Ectodermal cell (in vitro differentiated cells): ENCODE data around the gene GLS.

Experiments
- H3K27ac ChIP-seq: 2 replicates; pipeline ENCODE4 v1.7.0; 2013; ENCODE audit warnings: mild to moderate bottlenecking, low read depth, low read length; ENCODE audit not compliant: insufficient read depth, poor library complexity, severe bottlenecking
- H3K27me3 ChIP-seq: 2 replicates; pipeline ENCODE4 v1.7.0; 2013; ENCODE audit warnings: mild to moderate bottlenecking, low read length; ENCODE audit not compliant: insufficient read depth, control insufficient read depth, poor library complexity, severe bottlenecking
- H3K36me3 ChIP-seq: one replicate; pipeline ENCODE4 v1.7.0; 2013; ENCODE audit warnings: low read length; ENCODE audit not compliant: control insufficient read depth, insufficient read depth
- H3K4me1 ChIP-seq: one replicate; pipeline ENCODE4 v1.7.0; 2013; ENCODE audit warnings: low read length; ENCODE audit not compliant: control insufficient read depth, insufficient read depth
- H3K4me3 ChIP-seq: 2 replicates; pipeline ENCODE4 v1.7.0; 2013; ENCODE audit warnings: low read depth, low read length, control low read depth; ENCODE audit not compliant: insufficient read depth
- H3K9me3 ChIP-seq: 2 replicates; pipeline ENCODE4 v1.7.0; 2013; ENCODE audit warnings: mild to moderate bottlenecking, low read length, moderate library complexity; ENCODE audit not compliant: control insufficient read depth
- WGBS, 2 experiments: methylation state at CpG; one replicate each; pipeline ENCODE4 v1.1.7; 2013; ENCODE audit warnings: missing lambda C conversion rate in 2 of 2; 5-methylcytosine and 5-hydroxymethylcytosine counted together

The GLS gene

GRCh38 chr2:190965580-190966222 lies 85.1 kb downstream of the GLS start:
- no peaks in the 10 kb centered on the region for H3K4me1 ChIP-seq
- peaks cover 8% of the 10 kb centered on the region for H3K36me3 ChIP-seq
- 96% methylated on average over 2 of the region's 2 CpGs for WGBS, 2 experiments
- H3K27ac ChIP-seq = no peak overlapping the region
- no peaks in the 10 kb centered on the region for H3K9me3 ChIP-seq
- H3K4me3 ChIP-seq = no peak overlapping the region
- H3K27me3 ChIP-seq = no peaks in the 10 kb centered on the region

- Histone ChIP-seq H3K27ac (no peak overlapping the region), H3K27me3 (no peaks in the 10 kb centered on the region), H3K4me1 (no peaks in the 10 kb centered on the region), H3K4me3 (no peak overlapping the region), H3K9me3 (no peaks in the 10 kb centered on the region), H3K36me3 (peaks cover 19% of the 10 kb centered on the region)
- 96% methylated on average over 2 of the region's 2 CpGs; no CpG with 5 or more reads in 1 of the 2 experiments for WGBS, 2 experiments
Measured at GRCh38 chr2:190968522-190968921, 87.9 kb downstream of the GLS start.

GRCh38 chr2:190970160-190970559 lies 89.5 kb downstream of the GLS start:
- no peak overlapping the region for H3K27ac ChIP-seq
- no peaks in the 10 kb centered on the region for H3K27me3 ChIP-seq
- no peaks in the 10 kb centered on the region for H3K4me1 ChIP-seq
- peaks cover 24% of the 10 kb centered on the region for H3K36me3 ChIP-seq
- WGBS, 2 experiments = 96 to 99% methylated on average over 3 of the region's 3 CpGs
- H3K4me3 ChIP-seq = no peak overlapping the region
- no peaks in the 10 kb centered on the region for H3K9me3 ChIP-seq

DNA sequence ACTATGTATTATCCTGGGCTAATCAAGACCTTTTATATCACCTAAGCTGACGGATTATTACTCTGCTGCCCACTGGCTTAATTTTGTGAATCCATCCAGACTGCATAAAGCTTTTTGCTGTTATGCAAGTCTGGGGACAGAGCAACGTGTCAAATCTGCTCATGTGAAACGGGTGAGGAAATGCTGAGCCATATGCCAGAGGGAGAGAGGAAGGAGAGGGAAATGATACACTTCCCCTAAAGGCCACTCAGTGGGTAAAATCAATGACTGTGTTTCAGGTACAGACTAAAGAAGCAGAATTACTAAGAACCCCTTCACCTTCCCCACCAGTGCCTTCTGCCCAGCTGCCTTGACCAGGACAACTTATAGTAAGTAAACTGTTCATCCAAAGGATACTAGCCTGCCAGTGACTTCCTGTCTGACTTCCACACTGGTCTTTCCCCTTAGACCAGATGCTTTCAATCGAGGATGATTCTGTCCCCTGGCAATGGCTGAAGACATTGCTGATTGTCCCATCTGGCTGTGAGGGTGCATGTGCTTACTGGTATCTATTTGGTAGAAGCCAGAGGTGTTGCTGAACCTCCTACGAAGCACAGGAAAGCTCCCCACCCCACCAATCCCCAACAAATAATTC lies 90.4 kb downstream of the GLS start:
- 95 to 96% methylated on average over 5 of the region's 5 CpGs for WGBS, 2 experiments
- no peak overlapping the region for H3K4me3 ChIP-seq
- H3K9me3 ChIP-seq = no peaks in the 10 kb centered on the region
- H3K36me3 ChIP-seq = peaks cover 27% of the 10 kb centered on the region
- H3K27me3 ChIP-seq = no peaks in the 10 kb centered on the region
- H3K27ac ChIP-seq = no peak overlapping the region
- H3K4me1 ChIP-seq = no peaks in the 10 kb centered on the region

DNA sequence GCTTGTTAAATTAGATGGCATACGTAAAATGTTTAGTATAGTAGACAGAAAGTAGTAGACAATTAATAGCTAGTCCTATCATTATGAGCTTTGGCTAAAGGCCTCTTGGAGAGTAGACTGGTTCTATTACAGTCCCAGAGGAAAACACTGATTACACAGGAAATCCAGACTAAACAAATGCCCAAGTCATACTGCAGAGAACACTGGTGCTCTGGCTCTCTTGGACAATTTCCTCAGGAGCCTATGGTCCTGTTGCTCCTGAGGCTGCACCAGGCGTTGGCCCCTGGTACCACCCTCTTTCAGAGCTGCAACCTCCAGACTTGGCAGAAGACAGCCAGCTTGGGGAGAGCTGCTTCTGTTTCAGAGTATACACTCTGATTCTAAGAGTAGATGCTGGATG lies 91.6 kb downstream of the GLS start:
- Histone ChIP-seq H3K36me3 (peaks cover 36% of the 10 kb centered on the region), H3K9me3 (no peaks in the 10 kb centered on the region), H3K4me3 (no peak overlapping the region), H3K27me3 (no peaks in the 10 kb centered on the region), H3K4me1 (no peaks in the 10 kb centered on the region), H3K27ac (no peak overlapping the region)
- WGBS, 2 experiments = 90 to 96% methylated on average over 2 of the region's 2 CpGs

GRCh38 chr2:190972846-190973245 lies 92.2 kb downstream of the GLS start:
- H3K4me1 ChIP-seq = no peaks in the 10 kb centered on the region
- no peaks in the 10 kb centered on the region for H3K9me3 ChIP-seq
- WGBS, 2 experiments = 83% methylated on average over 2 to 3 of the region's 3 CpGs
- H3K4me3 ChIP-seq = no peak overlapping the region
- no peaks in the 10 kb centered on the region for H3K27me3 ChIP-seq
- H3K36me3 ChIP-seq = peaks cover 36% of the 10 kb centered on the region
- H3K27ac ChIP-seq = no peak overlapping the region

GRCh38 chr2:190973262-190973661 lies 92.6 kb downstream of the GLS start:
- H3K9me3 ChIP-seq = no peaks in the 10 kb centered on the region
- H3K4me3 ChIP-seq = no peak overlapping the region
- 88 to 100% methylated on average over 1 of the region's 1 CpG for WGBS, 2 experiments
- H3K36me3 ChIP-seq = peaks cover 36% of the 10 kb centered on the region
- H3K27ac ChIP-seq = no peak overlapping the region
- no peaks in the 10 kb centered on the region for H3K27me3 ChIP-seq
- no peaks in the 10 kb centered on the region for H3K4me1 ChIP-seq

GRCh38 chr2:190973726-190974628 lies 93.4 kb downstream of the GLS start:
- Histone ChIP-seq H3K4me3 (no peak overlapping the region), H3K27me3 (no peaks in the 10 kb centered on the region), H3K36me3 (peaks cover 42% of the 10 kb centered on the region), H3K27ac (no peak overlapping the region), H3K9me3 (no peaks in the 10 kb centered on the region), H3K4me1 (no peaks in the 10 kb centered on the region)
- WGBS, 2 experiments = 94 to 98% methylated on average over 7 to 11 of the region's 11 CpGs

DNA sequence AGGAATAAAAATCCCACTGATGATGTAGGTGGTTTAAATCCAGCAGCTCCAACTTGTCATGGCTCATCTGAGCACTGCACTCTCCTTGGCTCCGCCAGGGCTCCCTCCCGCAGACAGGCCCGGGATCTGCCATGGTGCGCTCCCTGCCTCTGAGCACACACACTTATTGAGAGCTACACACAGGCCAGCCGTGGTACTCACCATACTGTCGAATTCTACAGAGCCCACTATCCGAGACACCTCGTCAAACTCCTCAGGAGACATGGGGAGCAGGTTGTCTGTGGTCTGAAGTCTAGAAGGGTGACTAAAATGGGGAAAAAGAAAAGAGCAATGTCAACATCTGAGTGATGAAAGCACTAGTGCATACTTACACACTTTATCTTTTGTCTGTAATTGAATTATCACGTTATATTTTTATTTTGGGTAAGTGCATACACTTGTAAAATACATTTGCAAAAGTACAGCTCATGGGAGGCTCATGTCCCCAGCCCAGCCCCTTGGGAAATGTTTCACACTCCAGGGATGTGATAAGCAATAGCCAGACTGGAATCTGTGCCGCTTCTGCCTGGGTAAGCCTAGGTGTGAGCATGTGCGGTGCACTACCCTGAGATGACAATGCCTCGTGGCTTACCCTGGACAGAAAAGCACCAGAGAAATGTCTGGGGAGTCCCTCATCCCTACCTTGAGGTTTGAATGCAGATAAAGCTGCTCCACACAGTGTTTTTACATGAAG lies 94.2 kb downstream of the GLS start:
- Histone ChIP-seq H3K27ac (no peak overlapping the region), H3K9me3 (no peaks in the 10 kb centered on the region), H3K4me3 (no peak overlapping the region), H3K27me3 (no peaks in the 10 kb centered on the region), H3K4me1 (no peaks in the 10 kb centered on the region), H3K36me3 (peaks cover 38% of the 10 kb centered on the region)
- 90% methylated on average over 11 to 12 of the region's 12 CpGs for whole genome bisulfite sequencing, 2 experiments
